LNCaP clone FGC (cell line): ENCODE measurements around the gene SKAP1.
A peak's percentile ranks its signal among the peaks of the same experiment; 100 is the strongest.

ENCODE experiments used
- DNase-seq: peaks from one replicate; pipeline ENCODE4 v3.0.0-alpha.2; 2011; ENCODE audit warnings: low read depth
- H3K4me3 ChIP-seq: 2 replicates; pipeline ENCODE4 v1.5.1; 2011; ENCODE audit warnings: mild to moderate bottlenecking, low read depth, low read length, control low read depth
- TF ChIP-seq, protein P1 (sequence below): IDR thresholded peaks from 2 replicates; pipeline ENCODE4 v1.5.1; 2012; ENCODE audit warnings: mild to moderate bottlenecking; ENCODE audit not compliant: control insufficient read depth, insufficient read depth; ENCODE audit errors: extremely low read depth

SKAP1 gene

DNA sequence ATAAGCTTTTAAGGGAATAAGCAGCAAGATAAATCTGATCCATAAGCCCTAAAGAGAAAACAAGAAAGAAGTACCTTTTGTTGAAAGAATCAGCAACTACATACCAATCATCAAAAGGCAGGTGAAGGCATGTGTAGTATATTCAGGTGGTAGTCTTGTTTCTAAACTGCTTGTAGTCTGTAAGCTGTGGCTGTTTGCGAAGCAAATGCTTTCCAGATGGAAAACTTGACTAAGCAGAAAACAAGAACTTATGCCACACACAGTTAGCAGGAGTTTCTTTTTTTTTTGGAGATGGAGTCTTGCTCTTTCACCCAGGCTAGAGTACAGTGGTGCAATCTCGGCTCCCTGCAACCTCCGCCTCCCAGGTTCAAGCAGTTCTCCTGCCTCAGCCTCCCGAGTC is 334.4 kb downstream of the SKAP1 start:
- no peak overlapping the region for H3K4me3 ChIP-seq
- no peak for DNase-seq
- TF ChIP-seq, protein P1, sequence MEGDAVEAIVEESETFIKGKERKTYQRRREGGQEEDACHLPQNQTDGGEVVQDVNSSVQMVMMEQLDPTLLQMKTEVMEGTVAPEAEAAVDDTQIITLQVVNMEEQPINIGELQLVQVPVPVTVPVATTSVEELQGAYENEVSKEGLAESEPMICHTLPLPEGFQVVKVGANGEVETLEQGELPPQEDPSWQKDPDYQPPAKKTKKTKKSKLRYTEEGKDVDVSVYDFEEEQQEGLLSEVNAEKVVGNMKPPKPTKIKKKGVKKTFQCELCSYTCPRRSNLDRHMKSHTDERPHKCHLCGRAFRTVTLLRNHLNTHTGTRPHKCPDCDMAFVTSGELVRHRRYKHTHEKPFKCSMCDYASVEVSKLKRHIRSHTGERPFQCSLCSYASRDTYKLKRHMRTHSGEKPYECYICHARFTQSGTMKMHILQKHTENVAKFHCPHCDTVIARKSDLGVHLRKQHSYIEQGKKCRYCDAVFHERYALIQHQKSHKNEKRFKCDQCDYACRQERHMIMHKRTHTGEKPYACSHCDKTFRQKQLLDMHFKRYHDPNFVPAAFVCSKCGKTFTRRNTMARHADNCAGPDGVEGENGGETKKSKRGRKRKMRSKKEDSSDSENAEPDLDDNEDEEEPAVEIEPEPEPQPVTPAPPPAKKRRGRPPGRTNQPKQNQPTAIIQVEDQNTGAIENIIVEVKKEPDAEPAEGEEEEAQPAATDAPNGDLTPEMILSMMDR: no peak

DNA sequence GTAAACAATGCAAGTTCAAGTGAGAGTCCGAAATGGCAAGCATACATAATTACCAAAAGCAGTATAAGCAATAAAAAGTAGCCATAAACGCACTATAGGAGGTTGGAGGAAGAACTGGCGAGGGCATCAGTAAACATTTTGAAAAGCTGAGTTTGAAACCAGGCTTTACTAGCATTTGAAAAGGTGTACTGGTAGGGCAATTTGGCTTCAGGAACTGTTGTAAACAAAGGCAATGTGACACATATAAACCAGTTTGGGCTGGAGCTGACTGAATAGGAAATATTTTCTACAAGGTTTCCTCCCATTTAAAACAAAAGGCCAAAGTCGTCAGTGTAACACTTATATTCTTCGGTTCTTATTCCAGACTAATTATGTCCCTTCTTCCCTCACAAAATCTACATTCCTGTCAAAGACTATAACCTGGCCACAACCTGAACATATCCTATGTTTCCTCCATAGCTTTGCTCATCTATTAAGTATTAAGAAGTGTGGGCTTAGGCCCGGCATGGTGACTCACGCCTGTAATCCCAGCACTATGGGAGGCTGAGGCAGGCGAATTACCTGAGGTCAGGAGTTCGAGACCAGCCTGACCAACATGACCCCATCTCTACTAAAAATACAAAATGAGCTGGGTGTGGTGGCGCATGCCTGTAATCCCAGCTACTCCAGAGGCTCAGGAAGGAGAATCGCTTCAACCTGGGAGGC is 336.5 kb downstream of the SKAP1 start:
- DNase-seq: peak; percentile 75
- TF ChIP-seq, protein P1: no peak
- H3K4me3 ChIP-seq: no peak overlapping the region; the same call in 1 of the 2 replicates

DNA sequence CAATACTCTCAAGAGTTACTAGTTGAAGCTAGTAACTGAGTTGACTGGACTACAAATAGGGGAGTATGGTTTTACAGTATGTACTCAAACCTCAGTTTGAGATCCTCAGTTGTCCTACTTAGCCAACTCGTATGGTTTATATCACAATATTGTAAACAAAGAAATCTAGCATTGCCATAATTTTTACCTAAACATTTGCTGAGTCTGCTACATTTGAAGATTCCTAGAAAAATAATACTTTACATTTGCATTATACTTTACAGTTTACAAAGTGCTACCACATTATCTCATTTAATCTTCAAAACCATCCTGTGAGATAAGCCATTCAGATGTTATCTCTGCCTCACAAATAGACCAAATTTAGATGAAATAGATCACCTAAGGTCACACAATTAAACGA is 345.1 kb downstream of the SKAP1 start:
- TF ChIP-seq, protein P1: no peak
- H3K4me3 ChIP-seq: no peak overlapping the region
- DNase-seq: no peak
